K562 (cell line): ENCODE measurements around the gene NKIRAS1. TPM values are rescaled to one million over a fixed set of nuclear protein-coding genes. Genes with fewer than 3 reads are reported as not detected.

Experiments used
- ATAC-seq: fragments of 200-7000 bp; cut with Tn5 transposase; 3 replicates; pipeline ENCODE4 v1.9.1; 2020; ENCODE audit warnings: moderate library complexity
- BruUV-seq: library from RNA; stranded (reverse); fragments of 400-500 nt; replicated peaks from 2 replicates; lab custom pipeline; 2021; lab: Mats Ljungman, UMichigan
- CTCF ChIA-PET: fragments of 300-600 bp; formaldehyde crosslinking; extraction: SDS; loops from one replicate; lab custom pipeline; 2021; ENCODE audit warnings: low intra/inter-chr PET ratio; lab: Yijun Ruan, JAX
- POLR2A ChIA-PET: fragments of 300-600, 350-650 bp; sonication (Branson Sonifier 250); formaldehyde crosslinking; extraction: SDS; loops from one replicate; lab custom pipeline; 2021; ENCODE audit warnings: antibody characterized with exemption, inconsistent platforms; lab: Yijun Ruan, JAX
- DNase-seq, 4 experiments: peaks; one replicate each; pipeline versions ENCODE4 v3.0.0 to v3.0.0-alpha.2; 2011 to 2018; ENCODE audit warnings: low spot score in 3 of 4, mixed read lengths in 3 of 4; ENCODE audit errors: extremely low read depth in 1 of 4
- FAIRE-seq: peaks from 2 replicates; lab custom pipeline; 2011; peaks lifted over from hg19 to GRCh38; lab: Jason Lieb, UNC
- H2AFZ ChIP-seq: 2 replicates; pipeline ENCODE4 v1.6.0; 2011; ENCODE audit warnings: low read depth, low read length, control low read depth, inconsistent platforms
- H3K27ac ChIP-seq: fragments of 200-600 bp; 3 replicates; pipeline ENCODE4 v1.8.0; 2011; ENCODE audit warnings: low read depth, mild to moderate bottlenecking, control low read depth, inconsistent platforms, low read length, moderate library complexity, mixed read lengths; ENCODE audit errors: extremely low read depth
- H3K27me3 ChIP-seq, 2 experiments: fragments of 300-600 bp in 1 of 2; 2 replicates in 1 of 2; 3 replicates in 1 of 2; pipeline versions ENCODE4 v1.6.0 to v1.8.0; 2011; ENCODE audit warnings: inconsistent platforms in 2 of 2, low read length in 2 of 2, mild to moderate bottlenecking in 1 of 2, mixed read lengths in 1 of 2, moderate library complexity in 1 of 2; ENCODE audit not compliant: control insufficient read depth in 2 of 2, insufficient read depth in 2 of 2
- H3K36me3 ChIP-seq: fragments of 300-600 bp; 3 replicates; pipeline ENCODE4 v1.8.0; 2011; ENCODE audit warnings: mild to moderate bottlenecking, low read length, inconsistent platforms; ENCODE audit not compliant: control insufficient read depth, insufficient read depth
- H3K4me1 ChIP-seq, 2 experiments: fragments of 200-600 bp in 1 of 2; replicated peaks in 1 of 2; 2 replicates in 1 of 2; 3 replicates in 1 of 2; pipeline versions ENCODE4 v1.5.1 to v1.8.0; 2011; ENCODE audit warnings: inconsistent platforms in 2 of 2, low read length in 2 of 2, mild to moderate bottlenecking in 1 of 2, mixed read lengths in 1 of 2, moderate library complexity in 1 of 2; ENCODE audit not compliant: control insufficient read depth in 2 of 2, insufficient read depth in 2 of 2
- H3K4me2 ChIP-seq: 2 replicates; pipeline ENCODE4 v1.6.1; 2011; ENCODE audit warnings: low read length, control low read depth, inconsistent platforms, mixed read lengths; ENCODE audit not compliant: insufficient read depth
- H3K4me3 ChIP-seq: fragments of 200-600 bp; sonication (generic), shearing (Covaris generic); 2 replicates; pipeline ENCODE4 v1.5.1; 2016; ENCODE audit warnings: control low read depth, inconsistent platforms
- H3K79me2 ChIP-seq: fragments of 200-600 bp; 3 replicates; pipeline ENCODE4 v1.8.0; 2011; ENCODE audit warnings: low read length, inconsistent platforms; ENCODE audit not compliant: control insufficient read depth, insufficient read depth
- H3K9ac ChIP-seq, 2 experiments: 2 replicates each; pipeline versions ENCODE4 v1.6.0 to v1.6.1; 2011; ENCODE audit warnings: low read depth in 2 of 2, low read length in 2 of 2, control low read depth in 1 of 2, inconsistent platforms in 1 of 2, mild to moderate bottlenecking in 1 of 2, mixed read lengths in 1 of 2; ENCODE audit not compliant: insufficient read depth in 1 of 2
- H3K9me1 ChIP-seq: one replicate; pipeline ENCODE4 v1.6.0; 2011; ENCODE audit warnings: inconsistent platforms, mild to moderate bottlenecking, low read length, moderate library complexity; ENCODE audit not compliant: control insufficient read depth, insufficient read depth
- H3K9me3 ChIP-seq: replicated peaks from 2 replicates; pipeline ENCODE4 v1.5.1; 2011; ENCODE audit warnings: low read depth, low read length, inconsistent platforms; ENCODE audit not compliant: control insufficient read depth, insufficient read depth
- H4K20me1 ChIP-seq: replicated peaks from 2 replicates; pipeline ENCODE4 v1.6.1; 2011; ENCODE audit warnings: low read length, inconsistent platforms, mixed read lengths; ENCODE audit not compliant: control insufficient read depth, insufficient read depth
- DNMT1 ChIP-seq: fragments of 450-650 bp; IDR thresholded peaks from 2 replicates; pipeline ENCODE4 v1.6.1; 2016; ENCODE audit warnings: antibody characterized with exemption, mild to moderate bottlenecking
- ELK3 ChIP-seq: fragments of 450-650 bp; formaldehyde crosslinking; IDR thresholded peaks from 2 replicates; pipeline ENCODE4 v1.4.0; 2020; ENCODE audit warnings: mild to moderate bottlenecking
- KAT8 ChIP-seq: fragments of 450-650 bp; IDR thresholded peaks from 2 replicates; pipeline ENCODE4 v1.6.1; 2016; ENCODE audit warnings: low read depth, mild to moderate bottlenecking
- KLF16 ChIP-seq: IDR thresholded peaks from 2 replicates; pipeline ENCODE4 v1.6.1; 2016; ENCODE audit warnings: antibody characterized with exemption
- NR1H2 ChIP-seq: sonication (generic); formaldehyde crosslinking; IDR thresholded peaks from 2 replicates; pipeline ENCODE4 v1.4.0; 2020; ENCODE audit warnings: mild to moderate bottlenecking, missing genetic modification reagents
- NR3C1 ChIP-seq: sonication (generic); formaldehyde crosslinking; IDR thresholded peaks from 2 replicates; pipeline ENCODE4 v1.8.1; 2022; ENCODE audit warnings: missing genetic modification reagents
- POLR2H ChIP-seq: IDR thresholded peaks from 2 replicates; pipeline ENCODE4 v1.6.1; 2016; ENCODE audit warnings: missing genetic modification characterization, low read depth, mild to moderate bottlenecking, control low read depth, missing compliant biosample characterization, moderate library complexity
- POU5F1 ChIP-seq: fragments of 150-350 bp; IDR thresholded peaks from 2 replicates; pipeline ENCODE4 v1.6.1; 2014; ENCODE audit warnings: borderline replicate concordance, low read length, low read depth, mild to moderate bottlenecking; ENCODE audit not compliant: partially characterized antibody
- RBM22 ChIP-seq: fragments of 200-400 bp; formaldehyde crosslinking; IDR thresholded peaks from 2 replicates; pipeline ENCODE4 v1.6.1; 2018; ENCODE audit warnings: low read length, low read depth; ENCODE audit not compliant: poor library complexity, severe bottlenecking
- RBM39 ChIP-seq: fragments of 200-400 bp; formaldehyde crosslinking; optimal IDR thresholded peaks from 2 replicates; pipeline ENCODE3; 2018; ENCODE audit warnings: low read depth, low read length
- WHSC1 ChIP-seq: IDR thresholded peaks from one replicate; pipeline ENCODE4 v1.6.1; 2012; ENCODE audit warnings: low read length, control low read depth, inconsistent platforms
- ZC3H4 ChIP-seq: sonication (generic); formaldehyde crosslinking; IDR thresholded peaks from 2 replicates; pipeline ENCODE4 v1.9.0; 2021; ENCODE audit warnings: missing genetic modification reagents, borderline replicate concordance
- ZMIZ1 ChIP-seq, 2 experiments: fragments of 150-350 bp in 1 of 2; IDR thresholded peaks; 2 replicates each; pipeline ENCODE4 v1.6.1; 2012 to 2016; ENCODE audit warnings: low read depth in 2 of 2, low read length in 2 of 2, mild to moderate bottlenecking in 1 of 2, moderate library complexity in 1 of 2
- ZNF165 ChIP-seq: fragments of 250-450 bp; sonication (Bioruptor Pico); IDR thresholded peaks from 2 replicates; pipeline ENCODE4 v1.4.0; 2020; ENCODE audit warnings: borderline replicate concordance
- ZNF431 ChIP-seq: sonication (generic); formaldehyde crosslinking; IDR thresholded peaks from 2 replicates; pipeline ENCODE4 v1.8.0; 2022; ENCODE audit warnings: mild to moderate bottlenecking, missing genetic modification reagents
- ZNF75A ChIP-seq: fragments of 450-650 bp; formaldehyde crosslinking; IDR thresholded peaks from 2 replicates; pipeline ENCODE4 v1.4.0; 2020; ENCODE audit warnings: mild to moderate bottlenecking
- WGBS: fragments of 100-300 bp; shearing (Covaris generic); methylation state at CpG from one replicate; pipeline ENCODE4 v1.1.6; 2016; ENCODE audit warnings: low coverage, mixed read lengths; ENCODE audit not compliant: insufficient coverage; ENCODE audit errors: missing lambda C conversion rate; 5-methylcytosine and 5-hydroxymethylcytosine counted together
- in situ Hi-C: fragments of 300-500 bp; cut with MboI; formaldehyde crosslinking; loops from 4 replicates; pipeline ENCODE4 v1.15.0; 2018; ENCODE audit warnings: inconsistent platforms, mixed read lengths
- intact Hi-C: fragments of 100-400 bp; cut with micrococcal nuclease; formaldehyde crosslinking; loops from 2 replicates; pipeline ENCODE4 v1.14.2; 2022
- polyA plus RNA-seq, 8 experiments: library from polyadenylated mRNA; depleted of rRNA in 4 of 8; stranded (reverse) in 5 of 8; unstranded in 3 of 8; fragments of >200 nt; fragmentation: Nextera tagmentation in 2 of 8; fragmentation: Illumina TruSeq in 1 of 8; extraction: Ambion mirVana in 2 of 8; extraction: Trizol in 1 of 8; gene quantifications; 2 replicates each; pipeline versions ENCODE4 v1.2.1 to v1.2.3, GENCODE V29; 2011 to 2014; ENCODE audit warnings: inconsistent platforms in 1 of 8, missing spikeins in 1 of 8
- total RNA-seq, 7 experiments: library from RNA; depleted of rRNA in 6 of 7; stranded (reverse); fragments of >200 nt in 6 of 7; fragmentation: Illumina TruSeq in 2 of 7; extraction: Trizol in 2 of 7; gene quantifications; 2 replicates each; pipeline versions ENCODE4 v1.2.1 to v1.2.3, GENCODE V29; 2011 to 2021; ENCODE audit warnings: low replicate concordance in 1 of 7

Gene NKIRAS1
- total and polyA plus RNA-seq, 9 of the 15 experiments (the other 6 are each of a cell fraction or from before 2014, with no cell fraction given) = 5.1 to 10.3 (median 6.3) TPM

DNA sequence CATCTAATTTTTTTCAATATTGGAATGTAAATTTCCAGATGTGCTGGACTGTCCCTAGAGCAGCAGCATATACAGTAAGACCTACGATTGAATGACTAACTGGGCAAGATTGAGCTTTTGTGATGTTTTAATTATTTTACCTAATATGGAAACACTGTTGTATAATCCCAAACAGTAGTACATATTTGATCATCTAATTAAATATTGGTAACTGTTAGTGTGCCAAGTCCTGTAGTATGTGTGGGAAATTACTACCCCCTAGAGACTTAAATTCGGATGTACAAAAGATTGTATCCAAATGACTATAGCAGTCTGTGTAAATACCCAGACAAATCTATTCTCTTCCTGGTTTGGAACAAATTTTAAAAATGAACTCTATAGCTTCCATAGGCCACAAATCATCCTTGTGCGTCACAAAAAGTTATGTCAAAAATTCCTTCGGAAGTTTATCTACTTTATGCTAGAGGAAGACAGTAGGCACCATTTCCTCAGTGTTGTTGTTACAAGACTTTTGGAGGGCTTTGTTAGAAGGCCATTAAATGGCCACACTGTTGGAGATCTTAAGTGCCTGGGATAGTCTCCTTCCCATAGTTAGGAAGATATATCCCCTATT is 41.6 kb downstream of the NKIRAS1 start (continued):
- TF ChIP-seq KAT8 (no peak), ZNF165 (CRISPR knock-in tag) (no peak), NR3C1 (CRISPR knock-in tag) (no peak), KLF16 (no peak)

DNA sequence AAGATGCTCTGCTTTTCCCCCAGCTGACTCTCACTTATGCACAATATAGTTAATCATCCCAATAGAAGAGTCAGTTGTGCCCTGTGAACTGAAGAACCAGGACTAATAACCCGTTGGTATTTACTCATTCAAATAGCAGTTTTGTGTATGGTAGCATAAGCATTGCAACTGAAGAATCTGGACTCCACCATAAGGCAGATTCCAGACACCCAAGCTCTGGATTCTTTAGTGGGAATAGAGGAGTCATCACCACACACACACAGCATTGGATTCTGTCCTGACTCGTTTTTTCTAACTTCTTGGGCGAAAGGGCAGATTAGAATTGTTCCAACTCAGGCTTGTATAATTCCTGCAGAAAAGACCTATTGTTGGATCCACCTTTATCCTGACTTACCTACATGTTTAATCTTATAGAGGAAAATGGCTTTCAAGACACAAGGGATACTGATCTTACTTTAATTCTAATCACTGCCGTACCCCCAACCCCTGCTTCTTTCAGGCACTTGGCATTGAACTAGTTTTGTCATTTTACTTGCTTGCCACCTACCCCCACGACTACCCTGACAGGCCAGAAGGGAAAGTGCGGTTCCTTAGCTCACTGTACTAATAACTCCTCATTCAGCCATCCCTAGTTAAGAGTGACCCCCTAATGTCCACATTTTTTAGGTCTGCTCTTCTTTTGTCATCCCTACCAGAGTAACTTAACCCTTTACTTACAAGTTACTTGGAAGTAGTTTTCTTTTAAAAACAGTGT is 42.3 kb downstream of the NKIRAS1 start:
- H3K9ac ChIP-seq = no peak overlapping the region
- no peaks in the 10 kb centered on the region for H3K27me3 ChIP-seq
- H3K4me1 ChIP-seq = peaks cover 0 to 2% of the 10 kb centered on the region in 2 experiments; a peak in 2 of 5 replicates
- no TSS peak for BruUV-seq
- H3K4me3 ChIP-seq = no peak overlapping the region
- H2AFZ ChIP-seq = no peak overlapping the region
- 54% methylated on average over 6 of the region's 6 CpGs for WGBS
- intact Hi-C loops (loop anchor here (10.0 kb wide), 1 partner anchor 160 kb away; no protein-coding TSS in a partner anchor), in situ Hi-C loops (no loop called here)
- H3K9me3 ChIP-seq = no peaks in the 10 kb centered on the region
- H3K4me2 ChIP-seq = no peak overlapping the region
- ATAC-seq (no peak), DNase-seq (no peak), FAIRE-seq (no peak)
- CTCF ChIA-PET = no interaction called here
- H3K36me3 ChIP-seq = no peaks in the 10 kb centered on the region
- H3K27ac ChIP-seq = no peak overlapping the region
- no peaks in the 10 kb centered on the region for H4K20me1 ChIP-seq
- H3K79me2 ChIP-seq = peaks cover 21% of the 10 kb centered on the region; the same call in 2 of the 3 replicates
- no peaks in the 10 kb centered on the region for H3K9me1 ChIP-seq
- POLR2A ChIA-PET = no interaction called here
- TF ChIP-seq ZNF431 (CRISPR knock-in tag) = no peak
- TF ChIP-seq ZC3H4 (CRISPR knock-in tag) = no peak
- TF ChIP-seq ZNF75A (CRISPR knock-in tag) = no peak
- TF ChIP-seq RBM22 = no peak
- TF ChIP-seq POU5F1 = no peak
- TF ChIP-seq ZMIZ1 (IDR thresholded peaks at IDR 0.05; ENCODE audit: low read depth in 2 of 2, low read length in 2 of 2) = no peak
- no peak for TF ChIP-seq NR1H2
- TF ChIP-seq RBM39 = no peak
- no peak for TF ChIP-seq DNMT1
- TF ChIP-seq ELK3 (CRISPR knock-in tag) = no peak
- TF ChIP-seq WHSC1 = no peak
- TF ChIP-seq POLR2H = no peak
